Stimulated activated CD4-positive, alpha-beta T cell treated with anti-CD3 and anti-CD28 coated beads, Interleukin-2, amount 100 ng/mL, for 48 hours (primary cell): ENCODE results near the gene NDEL1.

ENCODE experiments used
- DNase-seq, 2 donors: peaks; one replicate each; pipeline ENCODE4 v3.0.0-alpha.2; 2020

The NDEL1 gene

GRCh38 chr17:8480011-8480976, 44.6 kb downstream of the NDEL1 start:
- no peak for DNase-seq

GRCh38 chr17:8481089-8481488, 45.4 kb downstream of the NDEL1 start:
- DNase-seq, result no peak

- no peak for DNase-seq
Observed at GRCh38 chr17:8481703-8482102, 46.0 kb downstream of the NDEL1 start.

GRCh38 chr17:8482546-8482945, 46.9 kb downstream of the NDEL1 start:
- DNase-seq, result no peak

- no peak for DNase-seq
Observed at GRCh38 chr17:8484465-8484864, 48.8 kb downstream of the NDEL1 start.

GRCh38 chr17:8485491-8485890, 49.8 kb downstream of the NDEL1 start:
- no peak for DNase-seq

GRCh38 chr17:8487130-8487645, 51.5 kb downstream of the NDEL1 start:
- DNase-seq, result no peak

GRCh38 chr17:8487743-8488142, 52.1 kb downstream of the NDEL1 start:
- no peak for DNase-seq

GRCh38 chr17:8488491-8488890, 52.8 kb downstream of the NDEL1 start:
- DNase-seq, result no peak

GRCh38 chr17:8488901-8489300, 53.2 kb downstream of the NDEL1 start:
- no peak for DNase-seq

- no peak for DNase-seq
Observed at GRCh38 chr17:8489841-8490240, 54.2 kb downstream of the NDEL1 start.

- DNase-seq, result no peak
Observed at GRCh38 chr17:8490256-8491023, 54.8 kb downstream of the NDEL1 start.

GRCh38 chr17:8492121-8492520, 56.4 kb downstream of the NDEL1 start:
- DNase-seq, result no peak

GRCh38 chr17:8494021-8494420, 58.3 kb downstream of the NDEL1 start:
- no peak for DNase-seq

GRCh38 chr17:8494506-8495111, 58.9 kb downstream of the NDEL1 start:
- DNase-seq, result no peak

- DNase-seq, result no peak
Observed at GRCh38 chr17:8496081-8496480, 60.4 kb downstream of the NDEL1 start.

- DNase-seq, result no peak
Observed at GRCh38 chr17:8499171-8499570, 63.5 kb downstream of the NDEL1 start.

GRCh38 chr17:8499614-8500013, 63.9 kb downstream of the NDEL1 start:
- no peak for DNase-seq

- no peak for DNase-seq
Observed at GRCh38 chr17:8500609-8501008, 64.9 kb downstream of the NDEL1 start.

GRCh38 chr17:8502126-8502525, 66.4 kb downstream of the NDEL1 start:
- DNase-seq, result no peak

GRCh38 chr17:8503368-8503767, 67.7 kb downstream of the NDEL1 start:
- DNase-seq, result no peak

GRCh38 chr17:8503807-8504206, 68.1 kb downstream of the NDEL1 start:
- DNase-seq, result no peak

- DNase-seq, result no peak
Observed at GRCh38 chr17:8504460-8505207, 69.0 kb downstream of the NDEL1 start.
